Liver (tissue), 9 donors: ENCODE measurements around the gene LAMA2. TPM values are rescaled to one million over a fixed set of nuclear protein-coding genes. Genes with fewer than 3 reads are reported as not detected.

Experiments used
- DNase-seq: peaks from one replicate; pipeline ENCODE4 v3.0.0-alpha.2; 2017; ENCODE audit warnings: low spot score
- H3K27ac ChIP-seq, 2 donors: one replicate each; pipeline ENCODE4 v1.7.0; 2013; ENCODE audit warnings: inconsistent platforms in 2 of 2, low read length in 2 of 2, control low read depth in 1 of 2, low read depth in 1 of 2, mild to moderate bottlenecking in 1 of 2
- H3K27me3 ChIP-seq, 4 donors: one replicate each; pipeline versions ENCODE4 v1.6.1 to v1.7.0; 2013; ENCODE audit warnings: low read length in 3 of 4, inconsistent platforms in 1 of 4, mild to moderate bottlenecking in 1 of 4, moderate library complexity in 1 of 4; ENCODE audit not compliant: control insufficient read depth in 4 of 4, insufficient read depth in 4 of 4
- H3K36me3 ChIP-seq, 4 donors: one replicate each; pipeline versions ENCODE4 v1.6.1 to v1.7.0; 2013; ENCODE audit warnings: low read length in 3 of 4, mild to moderate bottlenecking in 3 of 4, low read depth in 1 of 4, moderate library complexity in 1 of 4; ENCODE audit not compliant: control insufficient read depth in 4 of 4, insufficient read depth in 3 of 4
- H3K4me1 ChIP-seq, 4 donors: one replicate each; pipeline versions ENCODE4 v1.6.1 to v1.7.0; 2013; ENCODE audit warnings: low read length in 3 of 4, mild to moderate bottlenecking in 3 of 4, moderate library complexity in 1 of 4; ENCODE audit not compliant: control insufficient read depth in 4 of 4, insufficient read depth in 4 of 4
- H3K4me3 ChIP-seq, 3 donors: one replicate each; pipeline versions ENCODE4 v1.6.1 to v1.7.0; 2013; ENCODE audit warnings: low read length in 3 of 3, control low read depth in 1 of 3, low read depth in 1 of 3, mild to moderate bottlenecking in 1 of 3
- H3K9ac ChIP-seq, 2 donors: one replicate each; pipeline ENCODE4 v1.7.0; 2013; ENCODE audit warnings: low read length in 2 of 2, mild to moderate bottlenecking in 2 of 2, moderate library complexity in 2 of 2, control low read depth in 1 of 2, low read depth in 1 of 2
- H3K9me3 ChIP-seq, 4 donors: one replicate each; pipeline versions ENCODE4 v1.6.1 to v1.7.0; 2013; ENCODE audit warnings: low read length in 3 of 4; ENCODE audit not compliant: control insufficient read depth in 4 of 4
- ATF3 ChIP-seq: IDR thresholded peaks from 2 replicates; pipeline ENCODE4 v1.6.1; 2016; ENCODE audit warnings: antibody characterized with exemption
- CTCF ChIP-seq: fragments of 150-350 bp; IDR thresholded peaks from 2 replicates; pipeline ENCODE4 v1.5.1; 2017; ENCODE audit warnings: improper control_type of control experiment, low read depth, low read length; ENCODE audit not compliant: missing input control
- EGR1 ChIP-seq, 2 donors: IDR thresholded peaks; 2 replicates each; pipeline ENCODE4 v1.6.1; 2016 to 2018; ENCODE audit warnings: antibody characterized with exemption in 2 of 2, low read depth in 2 of 2
- FOXA2 ChIP-seq: IDR thresholded peaks from 2 replicates; pipeline ENCODE4 v1.6.1; 2016; ENCODE audit warnings: antibody characterized with exemption
- GABPA ChIP-seq, 2 donors: IDR thresholded peaks in 1 of 2; conservative IDR thresholded peaks in 1 of 2; 2 replicates each; pipeline ENCODE4 v1.6.1; 2016; ENCODE audit warnings: antibody characterized with exemption in 2 of 2, mild to moderate bottlenecking in 1 of 2, moderate library complexity in 1 of 2
- HNF4A ChIP-seq, 2 donors: conservative IDR thresholded peaks; 2 replicates each; pipeline ENCODE4 v1.6.1; 2016; ENCODE audit warnings: antibody characterized with exemption in 2 of 2, mild to moderate bottlenecking in 2 of 2
- HNF4G ChIP-seq: IDR thresholded peaks from 2 replicates; pipeline ENCODE4 v1.6.1; 2016; ENCODE audit warnings: antibody characterized with exemption
- JUND ChIP-seq, 2 donors: IDR thresholded peaks; 2 replicates each; pipeline ENCODE4 v1.6.1; 2016; ENCODE audit warnings: antibody characterized with exemption in 2 of 2
- MAX ChIP-seq: IDR thresholded peaks from 2 replicates; pipeline ENCODE4 v1.6.1; 2016; ENCODE audit warnings: antibody characterized with exemption
- NR2F2 ChIP-seq: IDR thresholded peaks from 2 replicates; pipeline ENCODE4 v1.6.1; 2016; ENCODE audit warnings: antibody characterized with exemption
- RAD21 ChIP-seq, 2 donors: IDR thresholded peaks; 2 replicates each; pipeline ENCODE4 v1.6.1; 2016; ENCODE audit warnings: antibody characterized with exemption in 2 of 2, mild to moderate bottlenecking in 2 of 2
- REST ChIP-seq: IDR thresholded peaks from 2 replicates; pipeline ENCODE4 v1.6.1; 2016; ENCODE audit warnings: antibody characterized with exemption, mild to moderate bottlenecking
- RXRA ChIP-seq, 2 donors: IDR thresholded peaks; 2 replicates each; pipeline ENCODE4 v1.6.1; 2017 to 2018; ENCODE audit warnings: antibody characterized with exemption in 2 of 2, mild to moderate bottlenecking in 1 of 2
- SP1 ChIP-seq: IDR thresholded peaks from 2 replicates; pipeline ENCODE4 v1.6.1; 2018; ENCODE audit warnings: antibody characterized with exemption, mild to moderate bottlenecking
- TAF1 ChIP-seq: conservative IDR thresholded peaks from 2 replicates; pipeline ENCODE4 v1.6.1; 2016; ENCODE audit warnings: antibody characterized with exemption, mild to moderate bottlenecking
- YY1 ChIP-seq: IDR thresholded peaks from 2 replicates; pipeline ENCODE4 v1.6.1; 2016; ENCODE audit warnings: antibody characterized with exemption, mild to moderate bottlenecking
- ZBTB33 ChIP-seq: IDR thresholded peaks from 2 replicates; pipeline ENCODE4 v1.6.1; 2016; ENCODE audit warnings: antibody characterized with exemption
- WGBS: extraction: QIAGEN DNeasy Blood & Tissue Kit; methylation state at CpG from one replicate; pipeline ENCODE4 v1.1.7; 2013; 5-methylcytosine and 5-hydroxymethylcytosine counted together
- polyA plus RNA-seq, 2 donors: library from polyadenylated mRNA; stranded (reverse) in 1 of 2; unstranded in 1 of 2; fragments of 200-250 nt in 1 of 2; fragments of >200 nt in 1 of 2; fragmentation: Nextera tagmentation in 1 of 2; extraction: Ambion mirVana in 1 of 2; gene quantifications; one replicate each; pipeline versions ENCODE4 v1.2.1 to v1.2.3, GENCODE V29; 2013 to 2015
- total RNA-seq, 2 donors: library from RNA; depleted of rRNA; stranded (reverse); fragments of >200 nt; gene quantifications; one replicate each; pipeline ENCODE4 v1.2.3, GENCODE V29; 2014
- donor health status: healthy.
- donor health status: healthy.
- donor health status: healthy.
- donor health status: healthy.
- donor health status: healthy.

LAMA2 gene
- total and polyA plus RNA-seq, 4 donors = 1.3 to 17.0 (median 3.0) TPM

- Histone ChIP-seq H3K27me3 (peaks cover 0 to 3% (median 0%) of the 10 kb centered on the region in 4 donors), H3K4me3 (no peak overlapping the region), H3K4me1 (no peaks in the 10 kb centered on the region), H3K36me3 (no peaks in the 10 kb centered on the region), H3K9ac (no peak overlapping the region), H3K9me3 (no peaks in the 10 kb centered on the region), H3K27ac (no peak overlapping the region)
- TF ChIP-seq GABPA (IDR thresholded peaks at IDR 0.05 in 1 of 2, conservative IDR thresholded peaks at IDR 0.05 in 1 of 2) (no peak), TAF1 (no peak), MAX (no peak), EGR1 (IDR thresholded peaks at IDR 0.05; ENCODE audit: low read depth in 2 of 2) (no peak), CTCF (no peak), ATF3 (no peak), JUND (IDR thresholded peaks at IDR 0.05) (no peak), RXRA (IDR thresholded peaks at IDR 0.05) (no peak), SP1 (no peak)
- WGBS = 78% methylated on average over 5 of the region's 5 CpGs
- no peak for DNase-seq
Observed at GRCh38 chr6:128888444-128889175, 5.7 kb downstream of the LAMA2 start.

- no peak for DNase-seq
- Histone ChIP-seq H3K27me3 (peaks cover 0 to 3% (median 0%) of the 10 kb centered on the region in 4 donors), H3K4me3 (no peak overlapping the region), H3K9me3 (no peaks in the 10 kb centered on the region), H3K4me1 (no peaks in the 10 kb centered on the region), H3K36me3 (no peaks in the 10 kb centered on the region), H3K27ac (no peak overlapping the region), H3K9ac (no peak overlapping the region)
- TF ChIP-seq CTCF (no peak), ZBTB33 (no peak), GABPA (IDR thresholded peaks at IDR 0.05 in 1 of 2, conservative IDR thresholded peaks at IDR 0.05 in 1 of 2) (no peak), JUND (IDR thresholded peaks at IDR 0.05) (no peak), HNF4G (no peak), MAX (no peak), SP1 (no peak), FOXA2 (no peak), NR2F2 (no peak), REST (no peak), EGR1 (IDR thresholded peaks at IDR 0.05; ENCODE audit: low read depth in 2 of 2) (no peak), RXRA (IDR thresholded peaks at IDR 0.05) (no peak), HNF4A (conservative IDR thresholded peaks at IDR 0.05) (no peak), RAD21 (IDR thresholded peaks at IDR 0.05) (no peak), ATF3 (no peak), TAF1 (no peak), YY1 (no peak)
- 64% methylated on average over 5 of the region's 5 CpGs for WGBS
Observed at GRCh38 chr6:128889870-128890269, 6.9 kb downstream of the LAMA2 start.
